Fibroblast of gingiva (primary cell): ENCODE data around the gene SKAP1.

ENCODE experiments used
- DNase-seq: peaks from one replicate; pipeline ENCODE4 v3.0.0-alpha.2; 2011; ENCODE audit warnings: low read depth

Gene SKAP1

GRCh38 chr17:48104440-48104839 is 325.6 kb downstream of the SKAP1 start:
- DNase-seq: no peak

GRCh38 chr17:48102798-48103715 is 327.0 kb downstream of the SKAP1 start:
- no peak for DNase-seq

- no peak for DNase-seq
Measured at GRCh38 chr17:48102043-48102750, 327.8 kb downstream of the SKAP1 start.

- peak; percentile 94 for DNase-seq
Measured at GRCh38 chr17:48101012-48101720, 328.8 kb downstream of the SKAP1 start, which contains the start of gene CBX1. Gene CBX1 (minus strand): TSS chr17:48101478. CDS start chr17:48077004, 24,474 bp downstream.

DNA sequence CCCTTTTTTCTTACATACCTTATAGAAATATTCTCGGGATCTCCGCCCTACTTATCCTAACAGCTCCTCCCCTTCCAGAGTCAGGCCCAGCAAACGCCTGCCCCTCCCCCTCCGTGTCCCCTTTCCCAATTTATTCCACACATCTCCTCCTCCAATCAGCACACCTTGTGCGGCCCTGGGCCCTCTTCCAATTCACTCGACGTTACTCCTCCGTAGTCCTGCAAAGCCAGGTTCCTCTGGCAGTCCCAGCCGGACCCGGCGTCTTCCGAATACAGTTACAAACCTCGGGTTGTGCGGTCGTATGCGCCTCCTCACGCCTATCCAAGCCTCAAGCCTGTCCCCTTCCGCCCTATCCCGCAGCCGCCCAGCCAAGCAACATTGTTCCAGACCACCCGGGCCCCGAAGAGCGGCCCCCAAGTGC is 329.4 kb downstream of the SKAP1 start:
- peak; percentile 34 for DNase-seq

DNA sequence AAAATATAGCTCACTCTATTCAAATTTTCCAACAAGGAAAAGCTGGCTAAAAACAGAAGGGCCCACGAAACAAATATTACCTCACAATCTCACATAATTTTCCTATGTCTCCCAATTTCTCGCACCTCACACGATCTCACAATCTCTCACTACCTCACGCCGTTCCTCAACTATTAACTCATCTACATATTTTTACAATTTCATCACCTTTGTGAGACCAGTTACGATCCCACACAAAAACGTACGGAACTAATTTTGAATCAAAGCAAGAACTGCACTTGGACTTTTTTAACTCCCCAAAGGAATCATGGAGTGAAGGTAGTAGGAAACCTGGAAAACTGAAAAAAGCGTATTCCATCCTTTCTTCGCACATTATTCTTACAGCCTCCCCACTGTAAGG is 329.9 kb downstream of the SKAP1 start:
- DNase-seq: no peak

GRCh38 chr17:48095611-48096010 is 334.4 kb downstream of the SKAP1 start:
- peak; percentile 74 for DNase-seq

DNA sequence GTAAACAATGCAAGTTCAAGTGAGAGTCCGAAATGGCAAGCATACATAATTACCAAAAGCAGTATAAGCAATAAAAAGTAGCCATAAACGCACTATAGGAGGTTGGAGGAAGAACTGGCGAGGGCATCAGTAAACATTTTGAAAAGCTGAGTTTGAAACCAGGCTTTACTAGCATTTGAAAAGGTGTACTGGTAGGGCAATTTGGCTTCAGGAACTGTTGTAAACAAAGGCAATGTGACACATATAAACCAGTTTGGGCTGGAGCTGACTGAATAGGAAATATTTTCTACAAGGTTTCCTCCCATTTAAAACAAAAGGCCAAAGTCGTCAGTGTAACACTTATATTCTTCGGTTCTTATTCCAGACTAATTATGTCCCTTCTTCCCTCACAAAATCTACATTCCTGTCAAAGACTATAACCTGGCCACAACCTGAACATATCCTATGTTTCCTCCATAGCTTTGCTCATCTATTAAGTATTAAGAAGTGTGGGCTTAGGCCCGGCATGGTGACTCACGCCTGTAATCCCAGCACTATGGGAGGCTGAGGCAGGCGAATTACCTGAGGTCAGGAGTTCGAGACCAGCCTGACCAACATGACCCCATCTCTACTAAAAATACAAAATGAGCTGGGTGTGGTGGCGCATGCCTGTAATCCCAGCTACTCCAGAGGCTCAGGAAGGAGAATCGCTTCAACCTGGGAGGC is 336.5 kb downstream of the SKAP1 start:
- DNase-seq: no peak

DNA sequence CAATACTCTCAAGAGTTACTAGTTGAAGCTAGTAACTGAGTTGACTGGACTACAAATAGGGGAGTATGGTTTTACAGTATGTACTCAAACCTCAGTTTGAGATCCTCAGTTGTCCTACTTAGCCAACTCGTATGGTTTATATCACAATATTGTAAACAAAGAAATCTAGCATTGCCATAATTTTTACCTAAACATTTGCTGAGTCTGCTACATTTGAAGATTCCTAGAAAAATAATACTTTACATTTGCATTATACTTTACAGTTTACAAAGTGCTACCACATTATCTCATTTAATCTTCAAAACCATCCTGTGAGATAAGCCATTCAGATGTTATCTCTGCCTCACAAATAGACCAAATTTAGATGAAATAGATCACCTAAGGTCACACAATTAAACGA is 345.1 kb downstream of the SKAP1 start:
- DNase-seq: no peak
